Neuronal stem cell (in vitro differentiated cells): ENCODE data around the gene ZNF236.
"Not testable (repeated sequence)": the region's sequence is repeated elsewhere in the genome, so short reads cannot be mapped to it uniquely, and the experiment has no call there.

Source experiments
- DNase-seq: peaks from one replicate; pipeline ENCODE4 v3.0.0-alpha.2; 2013; ENCODE audit warnings: low spot score
- H2AFZ ChIP-seq: one replicate; pipeline ENCODE4 v1.6.1; 2013; ENCODE audit warnings: mild to moderate bottlenecking, low read length, inconsistent platforms
- H2AK5ac ChIP-seq: 2 replicates; pipeline ENCODE4 v1.6.1; 2013; ENCODE audit warnings: low read depth, mild to moderate bottlenecking, inconsistent platforms, low read length, moderate library complexity, mixed read lengths
- H2BK120ac ChIP-seq: 2 replicates; pipeline ENCODE4 v1.6.1; 2013; ENCODE audit warnings: low read depth, mild to moderate bottlenecking, inconsistent platforms, low read length, moderate library complexity, mixed read lengths
- H2BK12ac ChIP-seq: one replicate; pipeline ENCODE4 v1.6.1; 2013; ENCODE audit warnings: low read length, inconsistent platforms
- H2BK15ac ChIP-seq: 2 replicates; pipeline ENCODE4 v1.6.1; 2013; ENCODE audit warnings: mild to moderate bottlenecking, low read length, inconsistent platforms, mixed read lengths
- H2BK5ac ChIP-seq: one replicate; pipeline ENCODE4 v1.6.1; 2013; ENCODE audit warnings: inconsistent platforms, mild to moderate bottlenecking, low read length, moderate library complexity
- H3K14ac ChIP-seq: one replicate; pipeline ENCODE4 v1.6.1; 2013; ENCODE audit warnings: low read length, inconsistent platforms
- H3K18ac ChIP-seq: 2 replicates; pipeline ENCODE4 v1.6.1; 2013; ENCODE audit warnings: low read length, inconsistent platforms
- H3K23ac ChIP-seq: 2 replicates; pipeline ENCODE4 v1.6.1; 2013; ENCODE audit warnings: low read depth, mild to moderate bottlenecking, mixed read lengths, low read length, inconsistent platforms; ENCODE audit not compliant: poor library complexity
- H3K27ac ChIP-seq: replicated peaks from 3 replicates; pipeline ENCODE4 v1.5.1; 2013; ENCODE audit warnings: low read length, inconsistent platforms
- H3K27me3 ChIP-seq, 3 experiments: 2 replicates each; pipeline ENCODE4 v1.6.1; 2013; ENCODE audit warnings: low read length in 3 of 3, mild to moderate bottlenecking in 2 of 3, inconsistent platforms in 1 of 3, low read depth in 1 of 3, mixed read lengths in 1 of 3, moderate library complexity in 1 of 3; ENCODE audit not compliant: control insufficient read depth in 3 of 3, insufficient read depth in 3 of 3
- H3K36me3 ChIP-seq, 2 donors: replicated peaks in 1 of 2; 2 replicates each; pipeline ENCODE4 v1.6.1; 2013; ENCODE audit warnings: low read length in 2 of 2; ENCODE audit not compliant: control insufficient read depth in 2 of 2, insufficient read depth in 2 of 2
- H3K4ac ChIP-seq: 2 replicates; pipeline ENCODE4 v1.6.1; 2013; ENCODE audit warnings: inconsistent platforms, mild to moderate bottlenecking, low read length, moderate library complexity
- H3K4me1 ChIP-seq, 2 donors: 1 replicate in 1 of 2; 2 replicates in 1 of 2; pipeline ENCODE4 v1.6.1; 2013; ENCODE audit warnings: low read length in 2 of 2, low read depth in 1 of 2; ENCODE audit not compliant: control insufficient read depth in 2 of 2, insufficient read depth in 1 of 2
- H3K4me2 ChIP-seq: one replicate; pipeline ENCODE4 v1.6.1; 2013; ENCODE audit warnings: mild to moderate bottlenecking, low read length, inconsistent platforms; ENCODE audit not compliant: insufficient read depth, poor library complexity, severe bottlenecking
- H3K4me3 ChIP-seq, 2 donors: 2 replicates each; pipeline ENCODE4 v1.5.1; 2013; ENCODE audit warnings: low read length in 2 of 2, mild to moderate bottlenecking in 2 of 2, inconsistent platforms in 1 of 2, moderate library complexity in 1 of 2
- H3K79me1 ChIP-seq: one replicate; pipeline ENCODE4 v1.6.1; 2013; ENCODE audit warnings: low read depth, mild to moderate bottlenecking, inconsistent platforms, low read length, moderate library complexity
- H3K9ac ChIP-seq: one replicate; pipeline ENCODE4 v1.6.1; 2013; ENCODE audit warnings: mild to moderate bottlenecking, low read depth, low read length, inconsistent platforms; ENCODE audit not compliant: poor library complexity
- H3K9me3 ChIP-seq, 2 donors: replicated peaks in 1 of 2; 2 replicates each; pipeline versions ENCODE3 to v1.6.1; 2013; ENCODE audit warnings: low read length in 2 of 2, mild to moderate bottlenecking in 2 of 2, inconsistent platforms in 1 of 2, low read depth in 1 of 2, mixed read lengths in 1 of 2, moderate library complexity in 1 of 2; ENCODE audit not compliant: control insufficient read depth in 2 of 2, insufficient read depth in 1 of 2
- H4K8ac ChIP-seq: one replicate; pipeline ENCODE4 v1.6.1; 2013; ENCODE audit warnings: low read depth, mild to moderate bottlenecking, inconsistent platforms, low read length, moderate library complexity
- H4K91ac ChIP-seq: one replicate; pipeline ENCODE4 v1.6.1; 2013; ENCODE audit warnings: low read length, low read depth, mild to moderate bottlenecking, inconsistent platforms; ENCODE audit not compliant: poor library complexity
- WGBS, 2 donors: extraction: QIAGEN DNeasy Blood & Tissue Kit; methylation state at CpG; one replicate each; pipeline ENCODE4 v1.1.7; 2013; ENCODE audit warnings: missing lambda C conversion rate in 2 of 2, mixed read lengths in 1 of 2; ENCODE audit not compliant: insufficient read length in 2 of 2, insufficient replicate concordance in 1 of 2; ENCODE audit errors: extremely low coverage in 2 of 2; 5-methylcytosine and 5-hydroxymethylcytosine counted together

The ZNF236 gene

DNA sequence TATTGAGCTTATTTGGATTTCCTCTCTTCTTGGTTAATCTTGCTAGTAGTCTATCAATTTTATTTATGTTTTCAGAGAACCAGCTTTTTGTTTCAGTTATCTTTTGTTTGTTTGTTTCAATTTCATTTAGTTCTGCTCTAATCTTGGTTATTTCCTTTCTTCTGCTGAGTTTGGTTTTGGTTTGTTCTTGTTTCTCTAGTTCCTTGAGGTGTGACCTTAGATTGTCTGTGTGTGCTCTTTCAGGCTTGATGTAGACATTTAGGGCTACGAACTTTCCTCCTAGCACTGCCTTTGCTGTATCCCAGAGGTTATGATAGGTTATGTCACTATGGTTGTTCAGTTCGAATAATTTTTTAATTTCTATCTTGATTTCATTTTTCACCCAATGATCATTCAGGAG is 141.6 kb downstream of the ZNF236 start:
- Histone ChIP-seq H3K14ac (no peak overlapping the region), H2BK15ac (no peak overlapping the region), H3K4me2 (no peak overlapping the region), H3K23ac (no peak overlapping the region), H3K4ac (no peak overlapping the region), H3K27me3 (no peaks in the 10 kb centered on the region), H4K91ac (no peak overlapping the region), H3K9ac (no peak overlapping the region), H3K18ac (no peak overlapping the region), H2AFZ (no peak overlapping the region), H3K9me3 (peaks cover 3 to 7% of the 10 kb centered on the region in 2 donors), H2BK5ac (no peak overlapping the region), H2BK12ac (no peak overlapping the region), H4K8ac (no peak overlapping the region), H3K4me3 (no peak overlapping the region), H2AK5ac (no peak overlapping the region), H3K27ac (no peak overlapping the region), H3K79me1 (no peaks in the 10 kb centered on the region), H3K4me1 (peaks cover 0 to 11% of the 10 kb centered on the region in 2 donors), H3K36me3 (peaks cover 10 to 42% of the 10 kb centered on the region in 2 donors), H2BK120ac (no peak overlapping the region)
- no CpG with 5 or more reads among the region's 2 CpGs for WGBS, 2 donors
- DNase-seq = no peak

DNA sequence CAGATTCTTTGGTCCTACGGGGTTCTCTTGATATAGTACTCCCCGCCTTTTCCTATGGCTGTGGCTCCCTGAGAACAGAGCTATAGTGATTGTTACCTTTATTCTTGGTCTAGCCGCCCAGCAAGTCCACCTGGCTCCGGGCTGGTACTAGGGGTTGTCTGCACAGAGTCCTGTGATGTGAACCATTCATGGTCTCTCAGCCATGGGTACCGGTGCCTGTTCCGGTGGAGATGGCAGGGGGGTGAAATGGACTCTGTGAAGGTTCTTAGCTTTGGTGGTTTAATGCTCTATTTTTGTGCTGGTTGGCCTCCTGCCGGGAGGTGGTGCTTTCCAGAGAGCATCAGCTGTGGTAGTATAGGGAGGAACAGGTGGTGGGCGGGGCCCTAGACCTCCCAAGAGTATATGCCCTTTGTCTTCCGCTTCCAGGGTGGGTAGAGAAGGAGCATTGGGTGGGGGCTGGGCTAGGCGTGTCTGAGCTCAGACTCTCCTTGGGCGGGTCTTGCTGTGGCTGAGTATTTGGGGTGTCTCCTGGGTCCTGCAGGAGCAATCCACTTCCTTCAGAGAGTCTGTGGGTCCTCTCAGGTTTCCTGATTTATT is 143.3 kb downstream of the ZNF236 start:
- DNase-seq, H3K27me3 ChIP-seq, H3K4me2 ChIP-seq, H3K27ac ChIP-seq, H3K14ac ChIP-seq, H2AK5ac ChIP-seq, H2BK12ac ChIP-seq, H2BK5ac ChIP-seq, H3K9me3 ChIP-seq, H3K23ac ChIP-seq, H4K91ac ChIP-seq, H2BK120ac ChIP-seq, H3K79me1 ChIP-seq, H3K4me3 ChIP-seq, H3K4ac ChIP-seq, H2AFZ ChIP-seq, H2BK15ac ChIP-seq, H3K4me1 ChIP-seq, H4K8ac ChIP-seq, H3K9ac ChIP-seq, H3K18ac ChIP-seq: not testable (repeated sequence)
- no CpG with 5 or more reads among the region's 11 CpGs for WGBS, 2 donors
- H3K36me3 ChIP-seq = peaks cover 8 to 29% of the 10 kb centered on the region in 2 donors

DNA sequence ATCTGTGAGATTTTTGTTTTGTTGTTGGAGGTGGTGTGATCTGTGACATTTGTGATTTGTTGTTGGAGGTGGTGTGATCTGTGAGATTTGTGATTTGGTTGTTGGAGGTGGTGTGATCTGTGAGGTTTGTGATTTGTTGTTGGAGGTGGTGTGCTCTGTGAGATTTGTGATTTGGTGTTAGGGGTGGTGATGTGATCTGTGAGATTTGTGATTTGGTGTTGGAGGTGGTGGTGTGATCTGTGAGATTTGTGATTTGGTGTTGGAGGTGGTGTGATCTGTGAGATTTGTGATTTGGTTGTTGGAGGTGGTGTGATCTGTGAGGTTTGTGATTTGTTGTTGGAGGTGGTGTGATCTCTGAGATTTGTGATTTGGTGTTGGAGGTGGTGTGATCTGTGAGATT is 144.9 kb downstream of the ZNF236 start:
- H2BK120ac ChIP-seq, H3K9me3 ChIP-seq, H3K4me2 ChIP-seq, H4K91ac ChIP-seq, H3K27me3 ChIP-seq, H3K9ac ChIP-seq, H3K4ac ChIP-seq, H3K4me3 ChIP-seq, H2BK5ac ChIP-seq, H2AFZ ChIP-seq, H3K18ac ChIP-seq, H3K23ac ChIP-seq, H3K4me1 ChIP-seq, H2AK5ac ChIP-seq, DNase-seq, H4K8ac ChIP-seq, H2BK12ac ChIP-seq, H2BK15ac ChIP-seq, H3K14ac ChIP-seq, H3K27ac ChIP-seq, H3K79me1 ChIP-seq: not testable (repeated sequence)
- H3K36me3 ChIP-seq = peaks cover 6 to 13% of the 10 kb centered on the region in 2 donors

DNA sequence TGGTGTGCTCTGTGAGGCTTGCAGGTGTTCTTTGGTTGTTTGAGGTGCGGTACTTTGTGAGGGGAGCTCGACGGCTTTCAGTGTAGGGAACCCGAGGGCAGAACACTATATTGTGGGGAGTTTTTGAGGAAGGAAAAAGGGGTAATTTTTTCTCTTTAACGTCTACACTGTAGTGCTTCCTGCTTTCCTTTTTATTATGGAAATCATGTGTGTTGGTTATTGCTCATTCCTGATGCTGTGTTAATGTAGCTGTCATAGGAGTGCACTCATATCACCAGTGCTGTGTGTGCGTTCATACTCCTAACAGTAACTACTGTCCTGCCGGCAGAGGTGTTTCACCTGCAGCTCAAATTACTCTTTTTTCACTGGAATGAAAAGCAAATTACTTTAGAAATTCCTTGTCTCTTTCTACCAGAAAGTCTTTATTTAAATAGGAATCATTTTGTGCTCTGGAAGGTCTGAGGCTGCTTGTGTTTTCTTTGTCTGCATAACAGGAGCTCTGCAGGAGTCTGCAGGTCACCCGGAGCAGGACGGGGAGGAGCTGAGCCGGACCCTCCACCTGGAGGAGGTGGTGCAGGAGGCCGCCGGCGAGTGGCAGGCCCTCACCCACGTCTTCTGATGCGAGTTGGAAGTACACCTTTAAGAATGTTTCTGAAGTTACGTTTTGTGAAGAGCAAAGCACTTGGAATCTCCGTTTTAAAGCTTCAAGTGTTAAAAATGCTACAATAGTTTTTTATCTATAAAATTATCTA is 145.5 kb downstream of the ZNF236 start:
- no peak overlapping the region for H2BK5ac ChIP-seq
- H3K79me1 ChIP-seq = no peaks in the 10 kb centered on the region
- no peak overlapping the region for H3K4ac ChIP-seq
- H2BK120ac ChIP-seq = no peak overlapping the region
- DNase-seq = no peak
- H3K4me3 ChIP-seq = no peak overlapping the region
- no peak overlapping the region for H2BK15ac ChIP-seq
- H4K91ac ChIP-seq = no peak overlapping the region
- H2AK5ac ChIP-seq = no peak overlapping the region
- no peak overlapping the region for H3K27ac ChIP-seq
- H3K36me3 ChIP-seq = peaks cover 6 to 13% of the 10 kb centered on the region in 2 donors
- H4K8ac ChIP-seq = no peak overlapping the region
- peaks cover 6% of the 10 kb centered on the region in 2 donors for H3K4me1 ChIP-seq
- H3K18ac ChIP-seq = no peak overlapping the region
- H3K27me3 ChIP-seq = peaks cover 0 to 2% (median 0%) of the 10 kb centered on the region in 3 experiments
- WGBS, 2 donors = no CpG with 5 or more reads among the region's 17 CpGs
- no peak overlapping the region for H2AFZ ChIP-seq
- H3K9me3 ChIP-seq = peaks cover 5 to 7% of the 10 kb centered on the region in 2 donors
- no peak overlapping the region for H3K14ac ChIP-seq
- H3K4me2 ChIP-seq = no peak overlapping the region
- no peak overlapping the region for H3K23ac ChIP-seq
- H3K9ac ChIP-seq = no peak overlapping the region
- H2BK12ac ChIP-seq = no peak overlapping the region
